ENCODE data around the gene SFMBT1. TPM values are rescaled to one million over a fixed set of nuclear protein-coding genes. Genes with fewer than 3 reads are reported as not detected.

The SFMBT1 gene
- total RNA-seq, 2 donors from 2014 or later = 6.9 to 10.3 TPM

DNA sequence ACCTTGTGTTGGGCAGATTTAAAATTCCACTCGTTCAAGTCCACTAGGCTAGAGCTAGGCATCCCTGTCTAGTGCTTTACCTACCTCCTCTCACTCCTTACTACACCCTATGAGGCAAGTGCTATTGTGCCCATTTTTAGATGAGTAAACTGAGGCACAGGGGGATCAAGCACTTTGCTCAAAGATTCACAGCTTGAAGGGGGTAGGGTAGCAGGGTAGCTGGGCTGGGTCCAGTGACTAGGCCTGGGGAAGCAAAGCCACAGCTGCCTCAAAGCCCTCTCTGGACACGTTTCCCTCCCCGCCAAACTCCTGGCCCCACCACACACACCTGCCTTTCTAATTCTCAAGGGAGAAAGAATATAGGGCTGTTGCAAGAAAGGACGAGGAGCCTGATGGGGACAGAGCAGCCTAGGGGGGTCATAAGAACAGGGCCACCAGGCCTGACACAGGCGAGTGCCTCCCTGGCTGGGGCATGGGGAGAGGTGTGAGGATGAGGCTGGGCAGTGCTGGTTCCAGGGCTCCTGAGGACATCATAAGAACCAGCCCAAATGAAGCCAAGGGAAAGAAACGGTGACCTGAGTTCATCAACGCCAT is 34.8 kb upstream of the SFMBT1 start:
- H3K36me3 ChIP-seq (ENCODE audit: control insufficient read depth, insufficient read depth, low read length) = no peaks in the 10 kb centered on the region
- no peaks in the 10 kb centered on the region for H3K27me3 ChIP-seq (ENCODE audit: control insufficient read depth, insufficient read depth, low read length, poor library complexity, severe bottlenecking)
- Mint-ChIP-seq H3K36me3 (ENCODE audit: low read depth) (no peaks in the 10 kb centered on the region), H3K9me3 (no peaks in the 10 kb centered on the region), H3K4me3 (no peak overlapping the region), H3K27ac (no peak overlapping the region), H3K4me1 (peaks cover 3% of the 10 kb centered on the region), H3K27me3 (ENCODE audit: insufficient read depth) (no peaks in the 10 kb centered on the region)
- no peak overlapping the region for H3K27ac ChIP-seq (ENCODE audit: low read depth, low read length)
- H3K9me3 ChIP-seq (ENCODE audit: control insufficient read depth, low read length) = no peaks in the 10 kb centered on the region
- no peak overlapping the region for H3K9ac ChIP-seq (ENCODE audit: extremely low read depth, low read length, poor library complexity, severe bottlenecking)
- DNase-seq = no peak
- H3K4me1 ChIP-seq (ENCODE audit: control insufficient read depth, insufficient read depth, low read length) = no peaks in the 10 kb centered on the region
- TF ChIP-seq, protein P1, sequence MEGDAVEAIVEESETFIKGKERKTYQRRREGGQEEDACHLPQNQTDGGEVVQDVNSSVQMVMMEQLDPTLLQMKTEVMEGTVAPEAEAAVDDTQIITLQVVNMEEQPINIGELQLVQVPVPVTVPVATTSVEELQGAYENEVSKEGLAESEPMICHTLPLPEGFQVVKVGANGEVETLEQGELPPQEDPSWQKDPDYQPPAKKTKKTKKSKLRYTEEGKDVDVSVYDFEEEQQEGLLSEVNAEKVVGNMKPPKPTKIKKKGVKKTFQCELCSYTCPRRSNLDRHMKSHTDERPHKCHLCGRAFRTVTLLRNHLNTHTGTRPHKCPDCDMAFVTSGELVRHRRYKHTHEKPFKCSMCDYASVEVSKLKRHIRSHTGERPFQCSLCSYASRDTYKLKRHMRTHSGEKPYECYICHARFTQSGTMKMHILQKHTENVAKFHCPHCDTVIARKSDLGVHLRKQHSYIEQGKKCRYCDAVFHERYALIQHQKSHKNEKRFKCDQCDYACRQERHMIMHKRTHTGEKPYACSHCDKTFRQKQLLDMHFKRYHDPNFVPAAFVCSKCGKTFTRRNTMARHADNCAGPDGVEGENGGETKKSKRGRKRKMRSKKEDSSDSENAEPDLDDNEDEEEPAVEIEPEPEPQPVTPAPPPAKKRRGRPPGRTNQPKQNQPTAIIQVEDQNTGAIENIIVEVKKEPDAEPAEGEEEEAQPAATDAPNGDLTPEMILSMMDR (conservative IDR thresholded peaks at IDR 0.05) = no peak
- no peak overlapping the region for H3K4me3 ChIP-seq (ENCODE audit: low read length)
- 84 to 100% methylated on average over 1 to 7 of the region's 7 CpGs for WGBS, 2 experiments (ENCODE audit: insufficient coverage in 1 of 2, insufficient read length in 1 of 2)

DNA sequence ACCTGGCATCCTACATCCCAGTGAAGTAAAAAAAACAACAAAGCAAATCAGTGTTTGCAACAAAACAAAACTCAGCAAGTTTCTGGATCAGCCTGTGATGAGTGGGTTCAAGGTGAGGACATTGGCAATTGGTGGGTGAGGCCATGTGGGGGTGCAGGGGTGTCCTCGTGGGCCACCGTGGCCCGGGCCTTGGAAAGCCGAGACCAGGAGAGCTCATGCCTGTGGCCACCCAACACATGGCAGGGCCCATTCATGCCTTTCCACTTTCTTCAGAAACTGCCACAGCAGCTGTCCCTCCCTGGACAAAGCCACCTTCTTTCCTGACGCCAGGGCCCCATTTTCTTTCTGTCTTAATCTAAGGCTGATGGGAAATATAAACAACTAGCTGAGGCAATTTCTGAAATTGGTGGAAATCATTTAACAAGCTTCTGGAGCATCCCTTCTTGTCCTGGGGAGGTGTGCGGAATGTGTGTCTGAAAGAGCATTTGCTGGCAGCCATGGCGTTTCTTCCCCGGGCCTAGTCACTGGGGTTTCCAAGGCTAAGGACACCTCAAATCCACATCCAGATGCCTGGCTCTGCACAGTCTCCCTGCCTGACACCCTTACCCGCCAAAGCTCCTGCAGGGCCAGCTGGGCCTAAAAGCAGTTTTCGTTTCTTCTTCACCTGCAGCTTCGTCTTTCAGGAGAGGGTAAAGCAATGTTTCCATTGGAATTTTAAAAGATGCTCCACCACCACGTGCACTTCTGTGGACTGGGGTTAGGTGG is 34.1 kb upstream of the SFMBT1 start:
- Histone ChIP-seq H3K27me3 (ENCODE audit: control insufficient read depth, insufficient read depth, low read length, poor library complexity, severe bottlenecking) (no peaks in the 10 kb centered on the region), H3K9me3 (ENCODE audit: control insufficient read depth, low read length) (no peaks in the 10 kb centered on the region), H3K27ac (ENCODE audit: low read depth, low read length) (no peak overlapping the region), H3K36me3 (ENCODE audit: control insufficient read depth, insufficient read depth, low read length) (no peaks in the 10 kb centered on the region), H3K4me3 (ENCODE audit: low read length) (no peak overlapping the region), H3K9ac (ENCODE audit: extremely low read depth, low read length, poor library complexity, severe bottlenecking) (no peak overlapping the region), H3K4me1 (ENCODE audit: control insufficient read depth, insufficient read depth, low read length) (no peaks in the 10 kb centered on the region)
- Mint-ChIP-seq H3K36me3 (ENCODE audit: low read depth) (no peaks in the 10 kb centered on the region), H3K27ac (no peak overlapping the region), H3K4me1 (peaks cover 3% of the 10 kb centered on the region), H3K9me3 (no peaks in the 10 kb centered on the region), H3K4me3 (no peak overlapping the region), H3K27me3 (ENCODE audit: insufficient read depth) (no peaks in the 10 kb centered on the region)
- DNase-seq = no peak
- WGBS, 2 experiments (ENCODE audit: insufficient coverage in 1 of 2, insufficient read length in 1 of 2) = 83 to 91% methylated on average over 4 to 12 of the region's 12 CpGs
- TF ChIP-seq, protein P1 (conservative IDR thresholded peaks at IDR 0.05) = no peak

DNA sequence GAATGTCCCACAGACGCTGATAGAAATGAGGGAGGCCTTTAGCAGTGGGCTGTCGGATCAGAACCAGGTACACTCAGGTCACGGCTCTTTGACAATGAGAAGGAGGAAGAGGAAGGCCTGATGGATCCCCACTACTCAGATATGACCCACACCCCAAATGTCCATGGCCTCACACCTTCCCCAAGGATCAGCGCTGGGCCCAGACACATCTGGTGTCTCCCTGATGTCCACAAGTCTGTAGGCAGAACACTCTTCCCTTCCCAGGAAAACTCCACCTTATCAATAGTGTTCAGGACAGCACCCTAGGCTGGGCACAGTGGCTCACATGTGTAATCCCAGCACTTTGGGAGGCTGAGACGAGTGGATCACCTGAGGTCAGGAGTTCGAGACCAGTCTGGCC is 33.3 kb upstream of the SFMBT1 start:
- H3K36me3 Mint-ChIP-seq (ENCODE audit: low read depth) = no peaks in the 10 kb centered on the region

More for the DNA sequence above, 33.3 kb upstream of the SFMBT1 start:
- no peaks in the 10 kb centered on the region for H3K27me3 Mint-ChIP-seq (ENCODE audit: insufficient read depth)
- no peaks in the 10 kb centered on the region for H3K36me3 ChIP-seq (ENCODE audit: control insufficient read depth, insufficient read depth, low read length)
- H3K27ac Mint-ChIP-seq = no peak overlapping the region
- no peaks in the 10 kb centered on the region for H3K4me1 Mint-ChIP-seq
- no peak overlapping the region for H3K4me3 Mint-ChIP-seq
- no peak overlapping the region for H3K27ac ChIP-seq (ENCODE audit: low read depth, low read length)
- TF ChIP-seq, protein P1 (conservative IDR thresholded peaks at IDR 0.05) = no peak
- 90 to 98% methylated on average over 4 to 6 of the region's 6 CpGs for WGBS, 2 experiments (ENCODE audit: insufficient coverage in 1 of 2, insufficient read length in 1 of 2)
- H3K9me3 ChIP-seq (ENCODE audit: control insufficient read depth, low read length) = no peaks in the 10 kb centered on the region
- no peak overlapping the region for H3K4me3 ChIP-seq (ENCODE audit: low read length)
- no peak overlapping the region for H3K9ac ChIP-seq (ENCODE audit: extremely low read depth, low read length, poor library complexity, severe bottlenecking)
- H3K27me3 ChIP-seq (ENCODE audit: control insufficient read depth, insufficient read depth, low read length, poor library complexity, severe bottlenecking) = no peaks in the 10 kb centered on the region
- peak; percentile 30 for DNase-seq
- H3K4me1 ChIP-seq (ENCODE audit: control insufficient read depth, insufficient read depth, low read length) = no peaks in the 10 kb centered on the region
- H3K9me3 Mint-ChIP-seq = no peaks in the 10 kb centered on the region

Measured in endodermal cell (in vitro differentiated cells).